ENCODE results near the gene SH3BP5L.

Gene SH3BP5L

GRCh38 chr1:248825573-248825908 is 174 bp downstream of the SH3BP5L start:
- DNase-seq (ENCODE audit: low read depth) = no peak

DNA sequence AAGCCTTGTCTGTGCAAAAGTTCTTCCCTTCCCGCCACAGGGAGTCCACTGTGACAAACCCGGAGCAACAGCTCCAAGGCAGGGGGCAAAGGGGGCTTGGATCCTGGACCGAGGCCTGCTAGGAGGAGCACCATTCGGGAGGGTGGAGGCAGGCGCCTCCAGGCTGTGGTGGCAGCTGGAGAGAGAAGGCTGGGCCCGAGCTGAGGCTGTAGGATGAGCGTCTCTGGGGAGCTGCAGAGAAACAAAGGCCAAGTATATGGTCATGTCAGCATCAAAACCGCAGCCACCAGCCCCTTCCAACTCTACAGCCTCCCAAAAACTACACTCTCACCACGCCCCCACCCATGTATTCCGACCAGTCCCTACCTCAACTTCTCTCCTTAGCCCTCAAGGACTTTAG is 579 bp downstream of the SH3BP5L start:
- no peak for DNase-seq (ENCODE audit: low read depth)

DNA sequence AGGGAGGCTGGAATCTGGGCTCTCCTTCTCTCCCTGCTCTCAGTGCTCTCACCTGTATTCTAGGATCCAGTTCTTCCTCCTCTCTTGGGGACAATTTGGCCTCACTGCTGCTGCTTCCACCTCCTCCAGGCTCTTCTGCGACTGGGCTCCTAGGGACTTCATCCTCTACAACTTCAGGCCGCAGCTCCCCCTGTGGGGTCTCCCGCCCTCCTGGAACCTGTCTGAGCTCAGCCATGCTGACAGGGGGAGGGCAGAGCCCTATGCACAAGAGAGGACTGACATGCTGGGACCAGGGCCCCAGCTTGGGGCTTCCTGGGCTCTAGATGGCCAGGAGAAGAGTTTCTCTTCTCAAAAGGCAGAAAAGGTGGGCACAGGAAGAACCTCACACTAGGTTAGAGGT is 1.0 kb downstream of the SH3BP5L start:
- DNase-seq (ENCODE audit: low read depth) = no peak

GRCh38 chr1:248824301-248824700 is 1.4 kb downstream of the SH3BP5L start:
- no peak for DNase-seq (ENCODE audit: low read depth)

DNA sequence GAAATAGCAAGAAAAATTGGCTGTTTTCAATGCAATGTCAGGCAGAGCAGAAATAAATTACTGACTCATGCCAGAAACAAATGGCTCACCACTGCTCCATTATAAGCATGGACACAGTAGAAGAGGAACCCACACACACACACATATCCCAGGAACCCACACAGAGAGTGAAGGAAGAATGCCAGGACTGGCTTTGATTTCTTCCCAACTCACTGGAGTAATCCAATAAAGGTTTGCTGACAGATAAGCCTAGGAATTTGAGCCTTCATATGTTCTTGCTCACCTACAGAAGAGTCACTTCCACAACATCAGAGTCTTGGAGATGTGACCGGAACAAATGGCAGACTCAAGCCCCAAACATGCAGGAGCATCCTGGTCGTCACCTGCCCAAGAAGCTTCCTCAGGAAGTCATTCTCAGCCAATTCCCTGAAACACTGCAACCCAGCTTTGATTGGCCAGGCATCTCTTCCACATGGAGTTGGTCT is 2.2 kb downstream of the SH3BP5L start:
- DNase-seq (ENCODE audit: low read depth) = peak; percentile 67

DNA sequence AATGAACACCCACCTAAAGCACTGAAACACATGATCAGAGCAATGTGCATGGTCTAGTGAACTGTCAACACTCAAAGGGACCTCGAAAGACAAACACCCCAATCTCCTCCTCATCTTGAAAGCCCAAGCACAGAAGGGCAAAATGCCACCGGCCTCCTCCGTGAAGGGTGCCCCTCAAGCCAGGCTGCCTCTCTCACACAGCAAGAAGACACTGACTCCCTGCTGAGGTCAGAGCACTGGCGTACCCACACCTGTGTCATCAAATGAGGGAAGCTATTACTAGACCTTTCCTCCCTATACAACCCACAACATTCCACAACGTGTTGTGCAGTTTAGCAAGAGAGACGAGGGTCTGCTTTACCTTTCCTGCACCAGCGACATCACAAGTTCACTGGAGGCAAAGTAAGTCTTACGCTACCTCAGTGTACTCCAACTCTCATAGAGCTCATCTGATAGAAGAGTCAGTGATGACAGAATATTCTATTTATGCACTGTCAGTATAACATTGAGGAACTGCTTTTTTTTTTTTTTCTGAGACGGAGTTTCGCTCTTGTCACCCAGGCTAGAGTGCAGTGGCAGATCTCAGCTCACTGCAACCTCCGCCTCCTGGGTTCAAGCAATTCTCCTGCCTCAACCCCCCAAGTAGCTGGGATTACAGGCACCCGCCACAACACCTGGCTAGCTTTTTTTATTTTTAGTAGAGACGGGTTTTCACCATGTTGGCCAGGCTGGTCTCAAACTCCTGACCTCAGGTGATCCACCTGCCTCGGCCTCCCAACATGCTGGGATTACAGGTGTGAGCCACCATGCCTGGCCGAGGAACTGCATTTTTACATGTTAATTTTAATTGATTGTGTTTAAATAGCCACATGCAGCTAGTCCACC is 3.3 kb downstream of the SH3BP5L start:
- no peak for DNase-seq (ENCODE audit: low read depth)

DNA sequence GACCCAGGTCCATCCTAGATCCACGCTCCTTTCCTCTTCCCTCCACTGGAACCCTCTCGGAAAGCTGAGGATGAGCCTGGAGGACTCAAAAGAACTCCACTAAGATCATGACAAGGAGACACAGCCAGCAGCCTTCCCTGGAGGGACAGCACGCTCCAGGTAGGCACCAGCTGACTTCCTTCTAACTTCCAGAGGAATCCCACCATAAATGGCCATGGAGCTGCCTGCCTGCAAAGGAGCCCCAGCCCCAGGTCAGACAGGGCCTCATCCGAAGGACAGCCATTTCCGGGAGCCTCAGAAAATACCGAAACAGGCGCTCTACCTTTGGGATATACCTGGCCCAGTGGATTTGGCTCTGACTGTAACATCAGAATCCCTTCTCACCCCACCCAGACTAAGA is 4.1 kb downstream of the SH3BP5L start:
- DNase-seq (ENCODE audit: low read depth) = no peak

GRCh38 chr1:248821101-248821500 is 4.6 kb downstream of the SH3BP5L start:
- DNase-seq (ENCODE audit: low read depth) = peak; percentile 53

GRCh38 chr1:248820041-248820585 is 5.6 kb downstream of the SH3BP5L start:
- DNase-seq (ENCODE audit: low read depth) = no peak

DNA sequence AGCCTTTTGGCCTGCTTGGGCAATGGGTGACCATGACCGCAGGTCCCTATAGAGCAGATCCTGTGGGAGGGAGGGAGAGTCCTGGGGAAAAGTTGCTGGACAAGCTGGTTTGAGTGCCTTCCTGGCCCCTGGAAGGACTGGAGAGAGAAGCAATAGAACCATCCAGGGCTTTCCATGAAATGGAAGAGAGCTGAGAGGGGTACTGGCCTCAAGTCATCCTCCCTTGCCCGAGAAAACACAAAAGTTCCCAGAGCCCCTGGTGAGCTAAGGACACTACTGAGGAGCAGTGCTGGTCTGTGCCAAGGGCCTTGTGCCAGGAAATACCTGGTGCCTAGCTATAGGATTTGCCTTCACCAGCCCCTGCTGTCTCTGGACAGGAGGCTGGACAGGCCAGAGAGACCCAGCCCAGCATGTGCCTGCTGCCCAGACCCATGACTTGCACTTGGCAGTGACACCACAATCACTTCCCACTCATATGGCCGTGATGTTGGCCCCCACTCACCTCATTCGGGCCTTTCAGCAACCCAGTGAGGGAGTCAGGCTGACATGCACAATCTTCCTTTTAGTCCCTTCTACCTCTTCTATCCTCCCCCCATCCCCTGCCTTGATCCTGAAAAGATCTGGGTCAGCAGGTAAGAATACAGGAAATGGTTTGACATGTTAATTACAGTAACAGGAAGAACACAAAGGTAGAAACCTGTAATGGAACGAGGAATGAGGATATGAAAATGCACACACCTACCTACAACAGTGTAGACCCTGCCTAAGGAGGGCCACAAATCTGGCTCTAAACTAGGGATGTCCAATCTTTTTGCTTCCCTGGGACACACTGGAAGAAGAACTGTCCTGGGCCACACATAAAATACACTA is 7.0 kb downstream of the SH3BP5L start:
- DNase-seq (ENCODE audit: low read depth) = no peak

DNA sequence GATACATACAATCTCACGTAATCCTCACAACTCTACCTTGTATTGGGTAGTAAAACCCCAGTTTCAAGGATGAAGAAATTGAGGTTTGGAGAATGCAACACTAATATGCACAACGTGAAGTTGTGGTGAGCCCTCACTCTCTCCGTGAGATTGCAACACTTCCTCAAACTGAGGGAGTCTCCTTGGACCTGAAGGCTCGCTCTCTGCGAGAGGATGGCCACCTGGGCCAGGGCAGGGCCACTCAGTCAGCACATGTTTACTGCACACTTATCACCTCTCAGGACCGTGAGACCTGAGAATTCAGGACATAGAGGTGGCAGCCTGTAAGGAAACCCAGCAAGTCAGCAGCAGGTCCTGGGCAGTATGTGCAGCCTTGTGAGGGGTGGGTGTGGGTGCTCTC is 8.7 kb downstream of the SH3BP5L start:
- DNase-seq (ENCODE audit: low read depth) = no peak

DNA sequence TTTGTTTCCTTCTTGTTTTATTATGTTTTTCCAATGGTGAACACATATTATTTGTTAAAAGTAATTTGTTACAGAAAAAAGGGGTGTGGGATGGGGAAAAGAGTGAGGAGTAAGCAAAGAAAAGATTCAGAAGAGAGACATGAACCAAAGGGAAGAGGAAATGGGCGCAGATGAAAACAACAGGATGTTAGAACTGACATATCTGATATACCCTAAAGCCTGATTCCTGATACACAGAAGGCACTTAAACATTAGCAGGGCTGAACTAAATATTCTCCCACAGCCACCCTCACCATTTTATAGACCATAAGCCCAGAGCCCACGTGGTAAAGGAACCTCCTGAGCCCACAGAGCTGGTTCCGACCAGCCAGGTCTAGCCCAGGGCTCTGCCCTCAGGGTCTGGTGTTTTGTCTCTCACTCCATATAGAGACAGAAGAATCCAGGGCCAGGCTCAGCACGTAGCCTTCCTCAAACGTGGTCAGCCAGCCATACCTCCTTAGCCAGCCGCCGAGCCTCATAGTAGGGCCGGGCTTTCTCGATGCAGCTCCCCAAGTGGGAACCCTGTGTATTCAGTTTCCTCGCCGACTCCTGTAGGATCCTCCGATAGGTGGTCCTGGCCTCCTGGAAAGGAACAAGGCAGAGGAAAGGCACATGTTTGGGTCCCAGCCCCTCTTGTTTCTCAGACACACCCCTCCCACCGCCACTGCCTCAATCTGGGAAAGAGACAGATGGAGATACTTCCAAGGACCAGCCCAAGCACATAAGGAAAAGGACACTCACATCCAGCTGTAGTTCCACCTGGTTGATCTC is 9.5 kb downstream of the SH3BP5L start:
- DNase-seq (ENCODE audit: low read depth) = no peak

GRCh38 chr1:248815407-248816034 is 10.2 kb downstream of the SH3BP5L start:
- DNase-seq (ENCODE audit: low read depth) = no peak

- DNase-seq (ENCODE audit: low read depth) = no peak
Measured at GRCh38 chr1:248814351-248814750, 11.4 kb downstream of the SH3BP5L start.

DNA sequence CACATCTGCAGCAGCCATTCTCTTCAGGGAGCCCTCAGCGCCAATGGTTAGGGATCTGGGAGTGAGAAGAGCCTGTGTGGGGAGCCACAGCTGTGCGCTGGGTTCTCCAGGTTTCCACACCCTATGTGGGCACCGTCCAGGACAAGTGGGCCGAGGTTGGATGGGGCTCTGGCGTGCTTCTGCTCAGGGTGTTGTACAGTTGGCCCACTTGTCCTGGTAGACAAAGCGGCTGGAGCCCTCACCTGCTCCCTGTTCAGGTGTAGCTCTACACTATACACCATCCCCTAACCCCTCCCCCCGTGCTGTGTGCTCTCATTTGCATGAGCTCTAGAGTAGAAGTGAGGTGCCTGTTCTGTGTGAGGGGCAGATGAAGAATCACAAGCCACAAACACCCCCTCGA is 12.2 kb downstream of the SH3BP5L start:
- no peak for DNase-seq (ENCODE audit: low read depth)

- no peak for DNase-seq (ENCODE audit: low read depth)
Measured at GRCh38 chr1:248812736-248813425, 12.8 kb downstream of the SH3BP5L start.

DNA sequence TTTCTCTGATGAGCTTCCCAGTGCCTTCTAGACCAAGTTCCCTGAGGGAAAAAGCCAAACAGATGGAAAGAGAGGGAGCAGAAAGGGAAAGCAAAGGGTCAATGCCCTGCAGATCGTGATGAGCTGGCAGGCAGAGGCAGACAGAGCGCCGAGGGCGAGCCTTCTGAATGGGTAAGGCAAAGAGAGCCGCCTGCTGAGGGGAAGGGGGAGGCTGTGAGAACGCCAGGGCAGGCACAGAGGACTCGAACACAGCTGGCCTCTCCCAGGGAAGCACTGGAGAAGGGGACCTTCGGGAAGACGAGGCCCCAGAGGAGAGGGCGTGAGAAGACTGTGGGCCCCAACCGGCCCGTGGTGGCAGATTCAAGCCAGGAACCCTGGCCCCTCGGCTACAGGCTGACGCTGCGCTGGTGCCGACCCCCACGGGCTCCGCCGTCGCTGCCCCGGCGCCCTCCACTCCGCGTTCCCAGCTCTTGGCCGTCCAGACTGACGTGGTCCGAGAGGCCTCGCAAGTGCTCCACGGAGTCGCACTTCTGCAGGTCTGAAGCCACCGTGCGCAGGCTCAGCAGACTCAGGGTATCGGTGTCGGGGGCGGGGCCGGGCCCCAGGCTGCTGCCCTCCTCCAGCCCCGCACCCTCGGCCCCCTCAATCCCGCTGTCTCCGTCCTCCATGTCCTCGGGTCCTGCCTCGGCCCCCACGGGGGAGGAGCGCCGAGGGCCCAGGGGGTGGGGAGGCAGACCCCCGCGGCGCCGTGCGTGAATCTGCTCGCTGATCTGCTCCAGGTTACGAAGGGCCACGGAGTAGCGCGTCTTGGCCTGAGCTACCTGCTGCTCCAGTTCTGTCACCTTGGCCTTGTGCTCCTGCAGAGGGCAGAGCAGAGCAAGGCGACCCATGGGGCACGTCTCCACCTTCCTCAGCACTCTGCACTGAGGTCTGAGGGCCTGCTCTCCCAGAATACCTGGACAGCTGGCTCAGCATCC is 13.9 kb downstream of the SH3BP5L start:
- DNase-seq (ENCODE audit: low read depth) = no peak

DNA sequence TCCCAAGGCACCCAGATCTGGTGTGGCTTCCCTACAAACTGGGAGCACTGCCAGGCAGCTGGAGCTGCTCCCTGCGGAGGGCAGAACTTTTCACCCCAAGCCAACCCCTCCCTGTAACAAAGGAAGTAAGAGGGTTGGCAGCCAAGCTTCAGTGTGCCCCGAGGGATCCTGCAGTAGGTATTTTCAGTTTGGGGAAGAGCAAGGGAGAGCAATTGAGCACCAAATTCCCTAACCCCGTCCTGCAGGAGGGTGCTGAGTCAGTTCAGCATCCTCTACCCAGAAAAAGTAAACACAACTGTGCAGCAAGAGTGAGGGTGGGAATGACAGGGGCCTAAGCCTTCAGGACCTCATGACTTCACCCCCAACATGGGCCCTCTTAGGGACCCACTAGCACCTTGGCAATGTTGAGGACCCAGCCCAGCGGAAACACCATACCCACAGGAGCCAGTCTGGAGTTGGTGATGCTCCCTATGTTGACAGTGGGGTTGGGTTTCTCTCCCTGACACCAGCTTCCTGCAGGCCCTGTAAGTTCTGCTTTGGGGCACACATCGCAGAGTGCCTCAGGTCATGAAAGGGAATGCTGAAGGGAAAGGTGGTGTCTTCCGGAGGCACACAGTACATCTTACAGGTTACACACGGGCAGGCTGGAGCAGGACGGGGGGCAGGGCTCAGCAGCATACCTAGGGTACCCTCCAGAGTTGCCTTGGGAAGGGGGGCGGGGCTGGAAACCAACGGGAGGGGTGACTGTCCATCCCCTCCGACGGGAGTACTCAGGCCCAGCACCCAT is 14.8 kb downstream of the SH3BP5L start:
- DNase-seq (ENCODE audit: low read depth) = peak; percentile 34
